NCI-H2171 (cell line): ENCODE measurements around the gene ALK.

Source experiments
- DNase-seq: peaks from one replicate; lab custom pipeline; 2025; lab: John Stamatoyannopoulos, UW

The ALK gene

GRCh38 chr2:29155578-29155977, 765.8 kb downstream of the ALK start:
- DNase-seq = no peak

GRCh38 chr2:29154610-29155009, 766.8 kb downstream of the ALK start:
- no peak for DNase-seq

- no peak for DNase-seq
Observed at GRCh38 chr2:29147963-29148362, 773.4 kb downstream of the ALK start.

GRCh38 chr2:29146197-29146596, 775.2 kb downstream of the ALK start:
- no peak for DNase-seq

GRCh38 chr2:29143657-29144056, 777.7 kb downstream of the ALK start:
- no peak for DNase-seq
